PC-3 (cell line): Measurements from ENCODE around the gene ANKS1A.

Experiments used
- CTCF ChIP-seq: fragments of 300-600 bp; sonication (generic); conservative IDR thresholded peaks from 2 replicates; pipeline ENCODE4 v1.5.1; 2017; ENCODE audit warnings: antibody characterized with exemption, low read depth, mild to moderate bottlenecking, low read length
- EZH2 ChIP-seq: fragments of 300-600 bp; sonication (generic); IDR thresholded peaks from one replicate; pipeline ENCODE4 v1.6.1; 2017; ENCODE audit warnings: antibody characterized with exemption, mild to moderate bottlenecking, low read length; ENCODE audit not compliant: unreplicated experiment

- TF ChIP-seq CTCF = no peak
- TF ChIP-seq EZH2 = no peak
These were observed 169.3 kb downstream of the ANKS1A start for GRCh38 chr6:35058358-35058675.
